ENCODE results near the gene MPND. TPM values are rescaled to one million over a fixed set of nuclear protein-coding genes. Genes with fewer than 3 reads are reported as not detected.

MPND gene
- total RNA-seq, 2 donors from 2014 or later: 5.8 to 10.8 TPM

DNA sequence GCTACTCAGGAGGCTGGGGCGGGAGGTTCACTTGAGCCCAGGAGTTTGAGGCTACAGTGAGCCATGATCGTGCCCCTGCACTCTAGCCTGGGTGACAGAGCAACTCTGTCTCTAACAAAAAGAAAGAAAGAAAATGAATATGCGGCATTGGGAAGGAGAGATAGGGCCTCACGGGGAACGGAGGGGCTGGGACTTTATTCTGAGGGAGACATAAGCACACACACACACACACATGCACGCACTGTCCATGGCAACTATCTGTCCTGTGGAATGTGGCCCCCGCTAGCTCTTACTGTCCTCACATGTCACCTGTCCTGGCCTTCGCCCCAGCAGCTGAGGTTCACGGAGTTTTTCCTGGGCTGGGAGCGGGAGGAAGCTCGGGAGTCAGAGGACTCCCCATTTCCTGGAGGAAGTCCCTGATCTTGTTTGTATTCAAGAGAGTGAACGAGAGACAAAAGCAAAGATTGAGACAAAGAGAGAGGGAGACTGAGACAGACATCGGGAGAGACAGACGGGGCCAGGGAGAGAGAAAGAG lies 5.4 kb upstream of the MPND start:
- no peak for TF ChIP-seq CTCF (IDR thresholded peaks at IDR 0.05)
- ATAC-seq (ENCODE audit: insufficient number of reproducible peaks, low FRiP score, low read depth) (no peak), DNase-seq (ENCODE audit: low spot score) (no peak)
- no peak overlapping the region for H3K27ac ChIP-seq
- H3K4me3 ChIP-seq: peak overlapping the region; percentile 62
- H3K4me1 ChIP-seq (ENCODE audit: control insufficient read depth in 1 of 2, low read depth in 2 of 2): peaks cover 0 to 3% of the 10 kb centered on the region in 2 donors
- no peaks in the 10 kb centered on the region for H3K27me3 ChIP-seq (replicated peaks; ENCODE audit: insufficient read depth)
- no peaks in the 10 kb centered on the region for H3K36me3 ChIP-seq
- H3K9me3 ChIP-seq: no peaks in the 10 kb centered on the region

- H3K4me3 ChIP-seq: peak within 1 kb of the TSS; percentile 62
- no peak for DNase-seq (ENCODE audit: low spot score)
- no peak within 1 kb of the TSS for H3K27ac ChIP-seq
- ATAC-seq (ENCODE audit: insufficient number of reproducible peaks, low FRiP score, low read depth): no peak
- H3K36me3 ChIP-seq: no peaks in the 10 kb centered on the region
- H3K9me3 ChIP-seq: no peaks in the 10 kb centered on the region
- peaks cover 0 to 3% of the 10 kb centered on the region in 2 donors for H3K4me1 ChIP-seq (ENCODE audit: control insufficient read depth in 1 of 2, low read depth in 2 of 2)
- no peak for TF ChIP-seq CTCF (IDR thresholded peaks at IDR 0.05)
- H3K27me3 ChIP-seq (replicated peaks; ENCODE audit: insufficient read depth): no peaks in the 10 kb centered on the region
Observed at GRCh38 chr19:4338441-4339355, 4.7 kb upstream of the MPND start, which contains the start of gene STAP2. Gene STAP2 (minus strand): TSS chr19:4338827. CDS start chr19:4338753, 74 bp downstream.

GRCh38 chr19:4342314-4342614 lies 1.1 kb upstream of the MPND start:
- Histone ChIP-seq H3K36me3 (no peaks in the 10 kb centered on the region), H3K4me3 (peak overlapping the region; percentile 75), H3K9me3 (no peaks in the 10 kb centered on the region), H3K27me3 (replicated peaks; ENCODE audit: insufficient read depth) (no peaks in the 10 kb centered on the region), H3K4me1 (ENCODE audit: control insufficient read depth in 1 of 2, low read depth in 2 of 2) (peaks cover 8 to 9% of the 10 kb centered on the region in 2 donors), H3K27ac (peak overlapping the region; percentile 77 to 87)
- no peak for TF ChIP-seq CTCF (IDR thresholded peaks at IDR 0.05)
- DNase-seq (ENCODE audit: low spot score) (no peak), ATAC-seq (ENCODE audit: insufficient number of reproducible peaks, low FRiP score, low read depth) (no peak)

GRCh38 chr19:4342615-4343369 lies 570 bp upstream of the MPND start:
- Histone ChIP-seq H3K9me3 (no peaks in the 10 kb centered on the region), H3K27ac (peak overlapping the region; percentile 85 to 87), H3K36me3 (no peaks in the 10 kb centered on the region), H3K4me3 (peak overlapping the region; percentile 75), H3K4me1 (ENCODE audit: control insufficient read depth in 1 of 2, low read depth in 2 of 2) (peaks cover 8 to 9% of the 10 kb centered on the region in 2 donors), H3K27me3 (replicated peaks; ENCODE audit: insufficient read depth) (no peaks in the 10 kb centered on the region)
- ATAC-seq (ENCODE audit: insufficient number of reproducible peaks, low FRiP score, low read depth): peak; percentile 100
- TF ChIP-seq CTCF (IDR thresholded peaks at IDR 0.05): no peak
- peak; percentile 96 for DNase-seq (ENCODE audit: low spot score)

All from thoracic aorta (tissue), 2 donors.